HG03066 (cell line): Measurements from ENCODE around the gene DIDO1.
"Not testable (repeated sequence)": the region's sequence is repeated elsewhere in the genome, so short reads cannot be mapped to it uniquely, and the experiment has no call there.

Source experiments
- ATAC-seq: cut with Tn5 transposase; IDR thresholded peaks from one replicate; pipeline ENCODE4 v1.9.1; 2021; ENCODE audit warnings: low read depth; ENCODE audit not compliant: unreplicated experiment

DIDO1 gene

GRCh38 chr20:62860924-62861691 lies 65.2 kb downstream of the DIDO1 start:
- ATAC-seq = peak; percentile 26

- ATAC-seq = no peak
Measured at GRCh38 chr20:62860391-62860923, 65.8 kb downstream of the DIDO1 start.

- no peak for ATAC-seq
Measured at GRCh38 chr20:62859721-62860120, 66.6 kb downstream of the DIDO1 start.

- ATAC-seq = no peak
Measured at GRCh38 chr20:62858058-62858830, 68.1 kb downstream of the DIDO1 start.

- no peak for ATAC-seq
Measured at GRCh38 chr20:62856931-62857619, 69.2 kb downstream of the DIDO1 start.

GRCh38 chr20:62855120-62855519 lies 71.2 kb downstream of the DIDO1 start:
- ATAC-seq = no peak

GRCh38 chr20:62854121-62854520 lies 72.2 kb downstream of the DIDO1 start:
- ATAC-seq = no peak

GRCh38 chr20:62853304-62853703 lies 73.0 kb downstream of the DIDO1 start:
- ATAC-seq = not testable (repeated sequence)

- no peak for ATAC-seq
Measured at GRCh38 chr20:62852841-62853240, 73.5 kb downstream of the DIDO1 start.

- no peak for ATAC-seq
Measured at GRCh38 chr20:62852196-62852595, 74.1 kb downstream of the DIDO1 start.

GRCh38 chr20:62850333-62850974 lies 75.9 kb downstream of the DIDO1 start:
- no peak for ATAC-seq

GRCh38 chr20:62849431-62849830 lies 76.9 kb downstream of the DIDO1 start:
- ATAC-seq = no peak

GRCh38 chr20:62848917-62849316 lies 77.4 kb downstream of the DIDO1 start:
- ATAC-seq = not testable (repeated sequence)

- no peak for ATAC-seq
Measured at GRCh38 chr20:62846166-62846890, 80.0 kb downstream of the DIDO1 start.

- no peak for ATAC-seq
Measured at GRCh38 chr20:62845416-62846160, 80.7 kb downstream of the DIDO1 start.

GRCh38 chr20:62844182-62844581 lies 82.1 kb downstream of the DIDO1 start:
- ATAC-seq = no peak

GRCh38 chr20:62843656-62844055 lies 82.6 kb downstream of the DIDO1 start:
- no peak for ATAC-seq

- no peak for ATAC-seq
Measured at GRCh38 chr20:62841705-62842212, 84.5 kb downstream of the DIDO1 start.
